AG09309 (cell line): ENCODE data around the gene PCSK7.
A peak's percentile ranks its signal among the peaks of the same experiment; 100 is the strongest.
"Not testable (repeated sequence)": the region's sequence is repeated elsewhere in the genome, so short reads cannot be mapped to it uniquely, and the experiment has no call there.

Experiments
- DNase-seq: peaks from one replicate; pipeline ENCODE4 v3.0.0-alpha.2; 2010; ENCODE audit warnings: low read depth
- H3K4me3 ChIP-seq: 2 replicates; pipeline ENCODE4 v1.5.1; 2011; ENCODE audit warnings: mild to moderate bottlenecking, low read depth, low read length, moderate library complexity; ENCODE audit not compliant: control insufficient read depth
- CTCF ChIP-seq: IDR thresholded peaks from 2 replicates; pipeline ENCODE4 v1.5.1; 2011; ENCODE audit warnings: mild to moderate bottlenecking, low read depth, low read length, inconsistent platforms; ENCODE audit not compliant: insufficient read depth, control insufficient read depth; ENCODE audit errors: missing control alignments

The PCSK7 gene

GRCh38 chr11:117231842-117232091 lies at the start of gene PCSK7:
Gene PCSK7, minus strand, starts transcription at chr11:117232073. Its CDS starts 2,229 bp downstream, at chr11:117229844.
- DNase-seq = no peak

GRCh38 chr11:117281159-117281558 lies 49.3 kb upstream of the PCSK7 start:
- TF ChIP-seq CTCF = no peak
- H3K4me3 ChIP-seq = no peak overlapping the region
- peak; percentile 97 for DNase-seq

More at GRCh38 chr11:117231842-117232091, at the start of gene PCSK7:
- peak within 1 kb of the TSS; percentile 98 for H3K4me3 ChIP-seq
- no peak for TF ChIP-seq CTCF

- no peak overlapping the region for H3K4me3 ChIP-seq
- no peak for TF ChIP-seq CTCF
- no peak for DNase-seq
Measured at GRCh38 chr11:117279711-117280376, 48.0 kb upstream of the PCSK7 start.

GRCh38 chr11:117278347-117278746 lies 46.5 kb upstream of the PCSK7 start:
- no peak for TF ChIP-seq CTCF
- no peak for DNase-seq
- no peak overlapping the region for H3K4me3 ChIP-seq

- no peak for TF ChIP-seq CTCF
- H3K4me3 ChIP-seq = no peak overlapping the region
- DNase-seq = peak; percentile 52
Measured at GRCh38 chr11:117273550-117274289, 41.8 kb upstream of the PCSK7 start.

- not testable (repeated sequence) for DNase-seq, H3K4me3 ChIP-seq
Measured at GRCh38 chr11:117272175-117272574, 40.3 kb upstream of the PCSK7 start.

GRCh38 chr11:117271208-117271607 lies 39.3 kb upstream of the PCSK7 start:
- no peak for TF ChIP-seq CTCF
- DNase-seq = no peak
- no peak overlapping the region for H3K4me3 ChIP-seq
